ENCODE results near the gene HIF1AN.

DNA sequence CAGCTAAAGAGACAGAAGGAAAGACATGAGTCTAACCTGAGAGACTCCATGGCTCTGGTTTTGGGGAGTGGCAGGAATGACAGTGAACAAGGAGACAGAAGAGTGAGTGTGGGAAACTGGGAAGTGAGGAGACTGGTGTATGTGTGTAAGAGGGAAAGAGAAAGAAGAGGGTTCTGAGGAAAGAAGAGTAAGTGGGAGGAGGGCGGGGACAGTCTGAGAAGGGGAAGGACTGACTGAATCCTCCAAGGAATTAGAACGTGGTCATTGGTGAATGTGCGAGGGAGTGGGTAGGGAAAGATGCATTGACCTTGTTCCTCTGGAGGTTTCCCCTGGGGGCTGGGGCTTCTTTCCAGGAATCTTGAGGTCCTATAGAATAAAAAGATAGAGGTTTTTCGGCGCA lies 46.3 kb upstream of the HIF1AN start:
- no peak for TF ChIP-seq EZH2 (IDR thresholded peaks at IDR 0.05; ENCODE audit: low read length)
- no peak for TF ChIP-seq CTCF (optimal IDR thresholded peaks at IDR 0.05 in 1 of 3, IDR thresholded peaks at IDR 0.05 in 1 of 3, conservative IDR thresholded peaks at IDR 0.05 in 1 of 3; ENCODE audit: extremely low read depth in 1 of 3, insufficient read depth in 2 of 3, low read length in 3 of 3)

Data from keratinocyte (primary cell).